Gastrocnemius medialis (tissue), 4 donors: Measurements from ENCODE around the gene ANXA3. TPM values are rescaled to one million over a fixed set of nuclear protein-coding genes. Genes with fewer than 3 reads are reported as not detected.

Experiments
- ATAC-seq, 2 donors: fragments of 150-250 bp; one replicate each; pipeline ENCODE4 v1.9.1; 2016
- DNase-seq, 2 donors: peaks; one replicate each; pipeline ENCODE4 v3.0.0-alpha.2; 2019
- H3K27ac ChIP-seq, 4 donors: fragments of 200-600 bp; sonication (generic); 1 replicate in 1 of 4; 2 replicates in 3 of 4; pipeline ENCODE4 v1.5.1; 2016 to 2018; ENCODE audit warnings: mild to moderate bottlenecking in 2 of 4, moderate library complexity in 1 of 4
- H3K27me3 ChIP-seq, 3 donors: fragments of 200-600 bp; sonication (generic) in 2 of 3; 1 replicate in 1 of 3; 2 replicates in 2 of 3; pipeline versions ENCODE4 v1.5.1 to v1.6.0; 2016 to 2019; ENCODE audit warnings: mild to moderate bottlenecking in 1 of 3, moderate library complexity in 1 of 3
- H3K36me3 ChIP-seq, 2 donors: fragments of 200-600 bp; sonication (generic) in 1 of 2; one replicate each; pipeline ENCODE4 v1.5.1; 2017 to 2018
- H3K4me1 ChIP-seq, 2 donors: fragments of 200-600 bp; sonication (generic) in 1 of 2; one replicate each; pipeline ENCODE4 v1.5.1; 2016 to 2017; ENCODE audit warnings: mild to moderate bottlenecking in 2 of 2
- H3K4me3 ChIP-seq, 4 donors: fragments of 200-600 bp; sonication (generic) in 3 of 4; 1 replicate in 1 of 4; 2 replicates in 3 of 4; pipeline ENCODE4 v1.5.1; 2016 to 2019; ENCODE audit warnings: mild to moderate bottlenecking in 2 of 4
- H3K9me3 ChIP-seq, 3 donors: fragments of 200-600 bp; sonication (generic) in 2 of 3; 1 replicate in 1 of 3; 2 replicates in 2 of 3; pipeline ENCODE4 v1.5.1; 2016 to 2019
- POLR2A ChIP-seq, 2 donors: fragments of 450-650 bp; IDR thresholded peaks; one replicate each; pipeline ENCODE4 v1.6.1; 2017; ENCODE audit warnings: antibody characterized with exemption in 2 of 2, mild to moderate bottlenecking in 2 of 2, moderate library complexity in 2 of 2
- in situ Hi-C, 4 donors: fragments of 200-750 bp; cut with MboI; loops; one replicate each; pipeline versions ENCODE4 v1.15.0 to v1.8.0; 2017; ENCODE audit warnings: low sequenced_read_pairs in 4 of 4
- intact Hi-C: fragments of 100-400 bp; cut with DNase I; formaldehyde crosslinking; loops from one replicate; pipeline ENCODE4 v1.15.1; 2023; ENCODE audit warnings: low total_unique reads
- total RNA-seq, 4 donors: library from RNA; depleted of rRNA; stranded (reverse); fragments of >200 nt; gene quantifications; one replicate each; pipeline versions ENCODE4 v1.1.0 to v1.2.3, GENCODE V29; 2016
- TF ChIP-seq, protein P1 (sequence below), 5 experiments: fragments of 450-650 bp in 3 of 5; fragments of 200-600 bp in 2 of 5; sonication (generic) in 2 of 5; IDR thresholded peaks in 4 of 5; conservative IDR thresholded peaks in 1 of 5; 1 replicate in 4 of 5; 2 replicates in 1 of 5; pipeline ENCODE4 v1.5.1; 2016 to 2019; ENCODE audit warnings: antibody characterized with exemption in 5 of 5, mild to moderate bottlenecking in 3 of 5, moderate library complexity in 3 of 5

Gene ANXA3
- total RNA-seq, 4 donors from 2014 or later = 15.4 to 22.8 (median 17.7) TPM

DNA sequence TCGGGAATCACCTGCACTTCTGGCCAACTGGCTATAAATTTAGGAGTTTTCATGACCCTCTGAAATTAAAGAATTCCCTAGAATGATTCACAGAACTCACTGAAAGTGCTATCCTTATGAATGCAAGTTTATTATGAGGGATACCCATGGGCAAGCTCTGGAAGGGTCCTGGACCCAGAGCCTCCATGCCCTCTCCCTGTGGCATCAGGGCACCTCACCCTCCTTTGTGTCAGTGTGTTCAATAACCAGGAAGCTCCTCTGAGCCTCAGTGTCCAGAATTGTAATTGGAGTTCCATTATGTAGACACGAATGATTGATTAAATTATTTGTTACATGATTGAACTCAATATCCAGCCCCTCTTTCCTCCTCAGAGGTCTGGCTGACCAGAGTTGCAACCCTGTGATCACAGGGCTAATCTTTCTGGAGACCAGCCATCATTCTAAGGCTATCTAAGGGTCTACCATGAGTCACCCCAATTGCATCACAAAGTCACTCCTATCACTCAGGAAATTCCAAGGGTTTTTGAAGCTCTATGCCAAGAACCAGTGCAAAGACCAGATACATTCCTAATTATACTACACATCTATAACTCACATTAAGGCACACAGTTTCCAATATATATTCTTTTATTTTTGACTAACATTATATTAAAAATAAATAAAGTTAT is 8.9 kb downstream of the ANXA3 start:
- H3K4me1 ChIP-seq = no peaks in the 10 kb centered on the region
- peak overlapping the region; percentile 6 to 60 (median 41) for H3K27ac ChIP-seq
- DNase-seq = no peak
- H3K27me3 ChIP-seq = no peaks in the 10 kb centered on the region
- intact Hi-C loops = no loop called here
- TF ChIP-seq, protein P1, sequence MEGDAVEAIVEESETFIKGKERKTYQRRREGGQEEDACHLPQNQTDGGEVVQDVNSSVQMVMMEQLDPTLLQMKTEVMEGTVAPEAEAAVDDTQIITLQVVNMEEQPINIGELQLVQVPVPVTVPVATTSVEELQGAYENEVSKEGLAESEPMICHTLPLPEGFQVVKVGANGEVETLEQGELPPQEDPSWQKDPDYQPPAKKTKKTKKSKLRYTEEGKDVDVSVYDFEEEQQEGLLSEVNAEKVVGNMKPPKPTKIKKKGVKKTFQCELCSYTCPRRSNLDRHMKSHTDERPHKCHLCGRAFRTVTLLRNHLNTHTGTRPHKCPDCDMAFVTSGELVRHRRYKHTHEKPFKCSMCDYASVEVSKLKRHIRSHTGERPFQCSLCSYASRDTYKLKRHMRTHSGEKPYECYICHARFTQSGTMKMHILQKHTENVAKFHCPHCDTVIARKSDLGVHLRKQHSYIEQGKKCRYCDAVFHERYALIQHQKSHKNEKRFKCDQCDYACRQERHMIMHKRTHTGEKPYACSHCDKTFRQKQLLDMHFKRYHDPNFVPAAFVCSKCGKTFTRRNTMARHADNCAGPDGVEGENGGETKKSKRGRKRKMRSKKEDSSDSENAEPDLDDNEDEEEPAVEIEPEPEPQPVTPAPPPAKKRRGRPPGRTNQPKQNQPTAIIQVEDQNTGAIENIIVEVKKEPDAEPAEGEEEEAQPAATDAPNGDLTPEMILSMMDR (IDR thresholded peaks at IDR 0.05 in 4 of 5, conservative IDR thresholded peaks at IDR 0.05 in 1 of 5) = no peak
- TF ChIP-seq POLR2A (IDR thresholded peaks at IDR 0.05) = no peak
- no peaks in the 10 kb centered on the region for H3K9me3 ChIP-seq
- in situ Hi-C loops = no loop called here
- ATAC-seq = peak; percentile 73 to 77
- no peak overlapping the region for H3K4me3 ChIP-seq
- H3K36me3 ChIP-seq = no peaks in the 10 kb centered on the region

DNA sequence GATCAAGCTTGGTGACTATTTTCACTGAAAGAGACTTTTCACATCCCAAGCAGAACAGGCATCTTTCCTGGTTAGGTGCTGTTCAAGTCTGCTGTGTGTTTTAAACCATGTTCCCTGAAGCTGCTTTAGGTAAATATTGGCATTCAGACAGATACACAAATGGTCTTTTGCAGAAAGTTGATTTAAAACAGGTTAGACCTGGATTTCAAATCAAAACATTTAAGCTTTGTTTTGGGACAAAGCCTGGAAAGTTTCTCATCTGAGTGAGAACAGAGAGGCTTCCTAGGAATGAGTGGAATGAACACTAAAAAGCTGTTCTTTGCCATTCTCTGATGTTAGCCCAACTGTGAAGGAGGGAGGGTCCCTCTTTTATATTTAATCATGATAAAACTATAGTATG is 10.1 kb downstream of the ANXA3 start:
- no peak for TF ChIP-seq POLR2A (IDR thresholded peaks at IDR 0.05)
- TF ChIP-seq, protein P1 (IDR thresholded peaks at IDR 0.05 in 4 of 5, conservative IDR thresholded peaks at IDR 0.05 in 1 of 5) = no peak
- H3K27me3 ChIP-seq = no peaks in the 10 kb centered on the region
- DNase-seq (no peak), ATAC-seq (no peak)
- in situ Hi-C loops = no loop called here
- no peaks in the 10 kb centered on the region for H3K4me1 ChIP-seq
- intact Hi-C loops = no loop called here
- no peak overlapping the region for H3K4me3 ChIP-seq
- H3K27ac ChIP-seq = peak overlapping the region; percentile 1 to 60 (median 42)
- H3K9me3 ChIP-seq = no peaks in the 10 kb centered on the region
- H3K36me3 ChIP-seq = no peaks in the 10 kb centered on the region

DNA sequence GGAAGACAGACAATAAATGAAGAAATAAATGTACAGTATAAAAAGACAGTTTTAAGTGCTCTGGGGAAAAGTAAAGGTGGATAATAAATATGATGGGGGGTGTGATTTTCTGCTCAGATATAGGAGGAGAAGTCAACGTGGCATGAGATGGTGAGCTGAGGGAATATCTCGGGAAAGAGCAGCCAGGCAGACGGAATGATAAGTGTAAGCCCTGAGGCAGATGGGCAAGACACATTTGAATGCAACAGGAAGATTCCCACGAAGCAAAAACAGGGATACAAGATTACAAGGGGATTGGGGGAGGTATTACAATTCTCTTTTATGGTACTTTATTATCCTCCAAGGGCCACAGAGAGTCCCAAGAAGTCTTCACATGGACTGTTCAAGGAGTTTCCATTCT is 11.1 kb downstream of the ANXA3 start:
- in situ Hi-C loops = no loop called here
- Histone ChIP-seq H3K36me3 (no peaks in the 10 kb centered on the region), H3K27ac (no peak overlapping the region), H3K9me3 (no peaks in the 10 kb centered on the region), H3K4me3 (no peak overlapping the region), H3K4me1 (no peaks in the 10 kb centered on the region), H3K27me3 (no peaks in the 10 kb centered on the region)
- TF ChIP-seq, protein P1 (IDR thresholded peaks at IDR 0.05 in 4 of 5, conservative IDR thresholded peaks at IDR 0.05 in 1 of 5) = no peak
- no peak for TF ChIP-seq POLR2A (IDR thresholded peaks at IDR 0.05)
- ATAC-seq (no peak), DNase-seq (no peak)
- intact Hi-C loops = no loop called here

DNA sequence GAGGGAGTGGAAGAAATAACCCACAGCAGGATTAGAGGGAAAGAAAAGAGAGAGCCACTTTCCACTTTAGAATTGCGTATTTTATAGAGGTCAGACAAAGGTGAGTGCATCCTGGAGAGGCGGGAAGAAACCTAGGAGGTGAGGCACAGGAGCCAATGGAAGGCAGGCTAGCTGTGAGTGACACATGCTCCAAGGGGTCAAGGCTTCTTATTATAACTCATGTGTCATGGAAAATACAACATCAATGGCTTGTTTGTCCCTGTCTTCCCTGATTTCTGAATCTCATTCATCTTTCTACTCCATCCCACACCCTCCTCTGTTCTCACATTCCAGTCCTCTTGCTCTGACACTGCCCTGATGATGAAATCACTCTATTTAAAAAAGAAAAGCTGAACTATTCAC is 14.4 kb downstream of the ANXA3 start:
- no peaks in the 10 kb centered on the region for H3K27me3 ChIP-seq
- in situ Hi-C loops (no loop called here), intact Hi-C loops (no loop called here)
- peak overlapping the region in 1 of 4 donors; percentile 27 for H3K27ac ChIP-seq
- H3K36me3 ChIP-seq = no peaks in the 10 kb centered on the region
- no peak for TF ChIP-seq POLR2A (IDR thresholded peaks at IDR 0.05)
- TF ChIP-seq, protein P1 (IDR thresholded peaks at IDR 0.05 in 4 of 5, conservative IDR thresholded peaks at IDR 0.05 in 1 of 5) = no peak
- H3K4me1 ChIP-seq = no peaks in the 10 kb centered on the region
- ATAC-seq = peak in 1 of 2 donors; percentile 24
- H3K4me3 ChIP-seq = no peak overlapping the region
- no peak for DNase-seq
- no peaks in the 10 kb centered on the region for H3K9me3 ChIP-seq
